Activated effector memory CD4-positive, alpha-beta T cell treated with Interleukin-2 at 50 U/mL for 16 hours (primary cell): Measurements from ENCODE around the gene CREB1.
A peak's percentile ranks its signal among the peaks of the same experiment; 100 is the strongest.
"Not testable (repeated sequence)": the region's sequence is repeated elsewhere in the genome, so short reads cannot be mapped to it uniquely, and the experiment has no call there.

Experiments
- DNase-seq: peaks from one replicate; pipeline ENCODE4 v3.0.0-alpha.2; 2020

Gene CREB1

DNA sequence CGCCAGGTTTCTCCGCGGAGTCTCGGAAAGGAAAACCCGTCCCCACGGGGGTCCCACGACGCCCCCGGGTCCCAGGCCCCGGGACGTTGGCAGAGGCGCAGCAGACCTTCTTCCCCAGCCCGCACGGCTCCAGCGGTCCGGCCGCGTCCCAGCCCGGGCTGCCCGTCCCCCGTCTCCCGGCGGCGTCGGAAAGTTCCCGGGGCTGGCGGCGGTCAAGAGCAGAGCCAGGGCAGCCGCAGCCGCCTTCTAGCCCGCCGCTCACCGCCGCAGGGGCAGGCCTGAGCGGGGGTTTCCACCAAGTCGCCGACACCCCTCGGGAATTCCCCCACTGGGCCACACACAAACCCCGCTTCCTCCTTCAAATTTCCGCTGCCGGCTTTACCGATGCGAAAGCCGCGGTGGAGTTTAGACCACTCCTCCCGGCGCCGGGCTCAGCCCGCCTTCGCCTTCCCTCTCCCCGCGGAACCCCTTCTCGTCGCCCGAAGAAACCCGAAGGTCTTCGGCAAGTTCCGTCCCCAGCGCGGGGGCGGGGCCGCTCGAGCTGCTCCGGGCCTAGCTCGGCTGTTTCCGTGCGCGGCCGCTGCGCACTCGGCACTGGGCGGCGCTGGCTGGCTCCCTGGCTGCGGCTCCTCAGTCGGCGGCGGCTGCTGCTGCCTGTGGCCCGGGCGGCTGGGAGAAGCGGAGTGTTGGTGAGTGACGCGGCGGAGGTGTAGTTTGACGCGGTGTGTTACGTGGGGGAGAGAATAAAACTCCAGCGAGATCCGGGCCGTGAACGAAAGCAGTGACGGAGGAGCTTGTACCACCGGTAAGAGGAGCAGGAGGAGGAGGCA is at the start of gene CREB1:
CREB1 (plus strand) TSS at position 633 of the 830 bp plus-strand sequence. CDS start 25,674 bp downstream, outside the sequence.
- DNase-seq: peak; percentile 100

DNA sequence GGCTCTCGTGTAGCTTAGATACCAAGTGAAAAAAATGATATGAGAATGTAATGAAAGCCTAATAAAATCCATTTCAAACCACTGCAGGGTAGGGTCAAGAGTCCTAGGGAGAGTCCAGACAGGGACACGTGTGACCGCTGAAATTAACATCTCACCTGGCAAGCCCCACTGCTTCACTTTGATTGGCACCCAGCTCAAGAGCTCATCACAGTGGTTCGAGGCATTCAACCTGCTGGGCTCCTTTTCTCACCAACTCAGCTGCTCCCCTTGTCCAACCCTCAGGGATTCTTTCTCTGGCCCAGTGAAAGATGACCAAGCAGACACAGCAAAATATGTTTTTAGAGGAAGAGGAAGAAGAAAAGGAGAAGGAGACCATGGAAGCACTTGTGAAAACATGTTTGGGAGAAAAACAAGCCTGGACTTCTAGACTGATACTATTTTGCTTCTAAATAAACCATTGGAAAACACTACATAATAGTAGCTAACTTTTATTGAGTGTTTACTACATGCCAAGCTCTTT is 49.2 kb upstream of the CREB1 start:
- DNase-seq: no peak

DNA sequence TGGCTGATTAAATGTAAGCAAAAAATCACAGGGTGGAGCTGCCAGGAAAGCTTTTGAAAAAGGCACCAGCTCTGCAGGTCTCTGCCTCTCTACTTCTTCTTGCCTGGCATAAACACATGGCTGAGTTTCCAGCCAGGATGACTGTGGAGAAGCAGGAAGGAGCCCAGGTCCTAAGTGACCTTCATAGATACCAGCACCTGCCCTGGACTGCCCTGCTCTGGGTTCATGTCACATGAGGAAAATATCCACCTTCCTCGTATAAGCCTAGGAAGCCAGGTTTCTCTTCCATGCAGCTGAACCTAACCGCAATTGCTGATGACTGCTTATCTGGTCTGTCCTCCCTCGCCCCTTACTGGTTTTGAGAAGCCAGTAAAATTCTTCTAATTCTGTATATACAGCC is 47.8 kb upstream of the CREB1 start:
- DNase-seq: no peak

DNA sequence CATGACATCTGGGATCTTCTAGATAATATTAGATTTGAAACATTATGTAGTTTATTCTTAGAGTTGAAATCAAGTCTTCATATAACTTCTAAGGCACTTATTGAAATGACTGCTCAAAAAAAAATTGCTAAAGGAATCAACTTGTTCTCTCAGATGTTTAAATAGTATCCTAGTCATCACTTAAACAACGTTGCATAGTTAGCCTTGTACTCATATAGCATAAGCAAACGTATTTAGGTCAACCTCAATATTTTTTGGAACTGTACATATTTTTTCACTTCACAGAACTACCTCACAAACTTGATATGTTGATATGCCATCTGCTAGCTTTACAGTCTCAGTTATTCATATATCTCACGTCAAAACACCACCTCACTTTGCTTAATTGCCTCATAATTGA is 47.1 kb upstream of the CREB1 start:
- DNase-seq: no peak

DNA sequence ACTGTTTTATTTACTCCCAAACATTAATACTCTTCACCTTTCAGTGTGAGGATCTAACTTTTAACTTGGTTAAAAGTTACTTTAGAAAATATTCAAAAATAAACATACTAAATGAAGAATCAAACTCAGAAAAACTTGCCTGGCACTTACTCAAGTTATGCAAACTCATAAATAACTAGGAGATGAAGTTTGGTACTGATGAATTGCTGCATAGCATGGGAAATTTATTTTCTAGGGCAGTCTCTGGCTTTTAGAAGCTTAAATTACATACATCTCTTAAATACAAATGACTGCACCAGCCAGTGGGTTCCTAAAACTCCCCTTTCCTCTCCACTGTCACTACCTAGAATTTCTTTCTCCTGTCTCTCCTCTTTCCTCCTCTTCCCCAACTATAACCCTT is 46.7 kb upstream of the CREB1 start:
- DNase-seq: no peak

DNA sequence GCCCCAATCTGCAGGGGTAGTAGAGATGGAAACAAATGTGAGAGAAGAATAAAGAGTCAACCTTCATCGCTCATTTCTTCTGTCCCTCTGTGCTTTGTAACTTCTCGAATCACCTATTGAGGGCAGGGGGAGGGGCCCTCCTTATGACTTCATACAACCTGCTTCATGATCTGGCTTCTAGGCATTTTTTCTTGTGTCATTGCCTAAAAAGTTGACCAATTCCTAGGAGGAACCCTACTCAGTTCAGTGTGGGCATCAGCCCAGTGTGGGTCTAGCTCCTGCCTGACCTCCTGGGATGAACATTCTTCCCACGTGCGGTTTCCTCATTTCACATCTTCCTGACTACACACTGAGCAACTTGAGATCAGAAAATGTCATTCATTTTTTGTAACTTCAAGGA is 46.3 kb upstream of the CREB1 start:
- no peak for DNase-seq

DNA sequence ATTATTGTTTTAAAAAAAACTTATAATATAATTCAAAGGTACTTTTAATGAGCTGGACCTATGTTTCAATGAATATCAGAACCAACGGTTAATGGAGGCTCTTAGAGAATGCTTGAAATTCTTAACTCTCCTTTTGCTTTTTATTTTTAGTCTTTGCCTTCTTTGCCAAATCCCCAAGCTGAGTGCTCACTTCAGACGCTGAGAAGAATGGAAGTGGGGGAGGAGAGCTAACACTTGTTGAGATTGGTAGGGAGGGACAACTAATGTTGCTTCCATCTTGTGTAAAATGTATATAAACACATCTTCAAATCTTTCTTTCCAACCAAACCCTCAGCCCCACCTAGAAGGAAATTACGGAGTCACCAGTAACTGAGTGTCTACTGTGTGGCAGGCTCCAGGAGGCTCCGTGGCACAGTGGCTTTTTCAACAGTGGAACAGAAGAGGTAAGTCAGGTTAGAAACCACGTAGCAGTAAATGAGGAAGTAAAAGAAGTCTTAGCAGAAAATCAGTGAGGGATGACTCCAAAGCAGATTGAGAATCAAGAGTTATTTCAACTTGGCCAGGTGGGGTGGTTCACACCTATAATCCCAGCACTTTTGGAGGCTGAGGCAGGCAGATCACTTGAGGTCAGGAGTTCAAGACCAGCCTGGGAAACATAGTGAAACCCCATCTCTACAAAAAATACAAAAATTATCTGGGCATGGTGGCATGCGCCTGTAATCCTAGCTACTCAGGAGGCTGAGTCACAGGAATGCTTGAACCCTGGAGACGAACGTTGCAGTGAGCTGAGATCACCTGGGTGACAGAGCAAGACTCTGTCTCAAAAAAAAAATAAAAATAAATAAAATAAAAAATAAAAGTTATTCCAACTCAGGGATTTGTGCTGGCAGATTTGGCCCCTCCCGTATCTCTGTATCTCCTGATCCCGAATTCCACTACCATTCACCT is 45.0 kb upstream of the CREB1 start:
- no peak for DNase-seq

DNA sequence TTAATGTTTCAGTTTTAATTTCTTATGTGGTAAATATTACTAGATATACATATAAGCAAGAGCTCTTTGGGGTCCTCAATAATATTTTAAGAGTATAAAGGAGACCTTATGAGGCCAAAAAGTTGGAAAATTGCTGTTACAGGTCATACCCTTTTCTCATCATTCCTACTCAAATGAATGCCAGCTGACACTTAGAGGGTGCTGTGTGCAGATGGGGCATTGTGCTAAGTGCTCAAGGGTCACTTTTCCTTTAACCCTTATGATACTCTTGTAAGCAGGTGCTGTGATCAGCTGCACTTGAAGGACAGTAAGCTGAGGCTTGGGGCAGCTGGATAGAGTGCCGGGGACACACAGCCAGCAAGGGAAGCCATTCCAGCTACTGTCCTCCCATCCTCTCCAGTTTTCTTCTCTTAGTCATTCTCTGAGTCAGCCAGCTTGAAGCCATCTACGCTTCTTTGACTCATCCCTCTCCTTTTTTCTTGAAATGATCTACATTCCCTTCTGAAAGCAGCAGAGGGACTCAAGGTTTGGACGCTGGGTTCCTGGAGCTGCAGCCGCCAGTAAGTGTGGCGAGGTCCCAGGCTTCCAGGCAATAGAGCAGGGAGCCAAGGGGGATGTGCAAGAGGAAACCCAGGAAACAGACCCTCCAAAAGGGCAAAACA is 42.0 kb upstream of the CREB1 start:
- DNase-seq: no peak

DNA sequence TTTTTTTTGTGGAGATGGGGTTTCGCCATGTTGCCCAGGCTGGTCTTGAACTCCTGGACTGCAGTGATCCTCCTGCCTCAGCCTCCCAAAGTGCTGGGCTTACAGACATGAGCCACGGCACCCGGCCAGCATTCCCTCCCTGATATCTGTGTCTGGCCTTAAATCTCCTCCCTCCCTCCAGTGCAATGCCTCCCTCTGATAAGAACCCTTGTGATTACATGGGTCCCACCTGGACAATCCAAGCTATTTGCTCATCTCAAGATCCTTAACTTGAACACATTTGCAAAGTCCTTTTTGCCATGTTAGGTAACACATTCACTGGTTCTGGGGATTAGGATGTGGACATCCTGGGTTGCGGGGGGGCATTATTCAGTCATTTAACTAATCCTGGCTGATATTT is 40.5 kb upstream of the CREB1 start:
- no peak for DNase-seq

DNA sequence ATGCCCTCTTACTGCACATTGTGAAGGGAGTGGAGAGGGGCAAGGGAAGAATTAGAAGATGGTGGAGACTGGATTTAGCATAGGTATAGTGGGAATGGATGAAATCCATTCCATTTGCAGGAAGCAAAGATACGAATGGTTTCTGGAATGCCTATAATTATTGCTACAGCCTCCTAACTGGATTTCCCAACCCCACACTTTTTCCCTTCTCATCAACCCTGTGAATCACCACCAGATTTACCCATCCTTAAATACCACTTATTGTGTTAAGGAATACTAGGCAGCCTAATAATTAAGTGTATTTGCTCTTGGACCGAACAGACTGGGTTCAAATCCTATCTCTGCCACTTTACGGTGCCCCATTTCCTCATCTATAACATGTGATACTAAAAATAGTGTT is 39.3 kb upstream of the CREB1 start:
- no peak for DNase-seq

DNA sequence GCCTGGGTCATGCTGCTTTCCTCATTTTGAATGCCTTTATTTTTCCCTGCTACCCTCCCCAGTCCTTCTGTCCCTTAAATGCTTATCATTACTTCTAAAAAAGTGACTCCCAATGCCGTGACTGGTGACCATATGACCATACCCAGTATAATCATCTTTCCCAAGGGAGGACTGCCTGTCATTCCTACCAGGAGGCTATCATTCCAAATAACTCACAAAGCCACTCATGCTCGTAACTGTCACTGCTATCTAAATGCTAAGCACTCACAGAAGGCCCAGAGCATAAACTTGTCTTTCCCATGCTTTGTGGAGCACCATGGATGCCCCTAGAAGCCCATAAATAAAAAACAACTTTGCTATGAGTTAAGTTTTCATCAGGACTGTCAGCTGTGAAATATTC is 38.7 kb upstream of the CREB1 start:
- no peak for DNase-seq

DNA sequence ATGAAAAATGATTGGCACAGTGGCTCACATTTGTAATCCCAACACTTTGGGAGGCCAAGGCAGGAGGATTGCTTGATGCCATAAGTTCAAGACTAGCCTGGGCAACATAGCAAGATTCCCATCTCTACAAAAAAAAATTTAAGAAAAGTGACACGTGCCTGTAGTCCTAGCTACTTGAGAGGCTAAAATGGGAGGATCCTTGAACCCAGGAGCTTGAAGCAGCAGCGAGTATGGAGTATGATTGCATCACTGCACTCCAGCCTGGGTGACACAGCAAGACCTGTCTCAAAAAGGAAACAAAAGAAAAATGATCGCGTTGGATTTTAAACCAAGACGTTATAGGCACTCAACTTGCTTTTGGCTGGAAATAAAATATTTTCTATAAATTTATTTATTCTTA is 37.8 kb upstream of the CREB1 start:
- DNase-seq: no peak

DNA sequence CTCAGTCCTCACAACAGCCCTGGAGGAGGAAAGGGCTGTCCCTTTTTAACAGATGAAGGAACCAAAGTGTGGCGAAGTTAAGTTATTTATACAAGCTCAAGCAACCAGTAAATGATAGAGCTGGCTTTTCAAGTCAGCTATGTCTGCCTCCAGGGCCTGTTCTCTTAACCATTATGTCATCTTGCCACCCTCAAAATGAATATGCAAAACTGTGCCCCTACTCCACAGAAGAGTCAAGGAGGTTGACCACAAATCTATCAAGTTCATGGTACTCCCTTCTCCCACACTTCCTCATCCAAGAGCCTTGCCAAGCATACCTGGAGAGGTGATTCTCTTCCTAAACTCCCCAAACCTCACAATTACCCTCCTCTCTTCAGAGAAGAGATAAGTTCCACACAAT is 37.3 kb upstream of the CREB1 start:
- no peak for DNase-seq

DNA sequence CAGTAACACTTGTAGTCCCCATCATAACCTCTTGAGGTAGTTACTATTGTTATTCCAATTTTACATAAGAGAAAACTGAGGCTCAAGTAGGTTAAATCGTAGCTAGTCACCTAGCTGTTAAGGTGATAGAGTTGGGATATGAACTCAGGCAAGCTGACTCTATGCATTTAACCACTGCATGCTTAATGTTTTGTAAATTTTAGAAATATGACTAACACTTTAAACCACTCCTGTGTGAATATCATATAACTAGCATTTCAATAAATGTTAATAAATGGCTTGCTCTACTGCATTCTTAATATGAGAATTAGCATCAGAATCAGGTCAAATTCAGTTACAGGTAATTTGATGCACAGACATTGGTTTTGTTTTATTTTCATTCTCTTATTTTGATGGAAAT is 35.6 kb upstream of the CREB1 start:
- DNase-seq: no peak

DNA sequence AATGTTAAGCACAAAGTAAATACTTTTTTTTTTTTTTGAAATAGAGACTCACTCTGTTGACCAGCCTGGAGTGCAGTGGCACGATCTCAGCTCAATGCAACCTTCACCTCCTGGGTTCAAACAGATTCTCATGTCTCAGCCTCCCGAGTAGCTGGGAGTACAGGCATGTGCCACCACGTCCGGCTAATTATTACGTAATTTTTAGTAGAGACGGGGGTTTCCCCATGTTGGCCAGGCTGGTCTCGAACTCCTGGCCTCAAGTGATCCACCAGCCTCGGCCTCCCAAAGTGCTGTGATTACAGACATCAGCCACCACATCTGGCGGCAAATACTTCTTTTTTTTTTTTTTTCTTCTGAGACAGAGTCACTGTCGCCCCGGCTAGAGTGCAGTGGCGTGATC is 32.8 kb upstream of the CREB1 start:
- not testable (repeated sequence) for DNase-seq

DNA sequence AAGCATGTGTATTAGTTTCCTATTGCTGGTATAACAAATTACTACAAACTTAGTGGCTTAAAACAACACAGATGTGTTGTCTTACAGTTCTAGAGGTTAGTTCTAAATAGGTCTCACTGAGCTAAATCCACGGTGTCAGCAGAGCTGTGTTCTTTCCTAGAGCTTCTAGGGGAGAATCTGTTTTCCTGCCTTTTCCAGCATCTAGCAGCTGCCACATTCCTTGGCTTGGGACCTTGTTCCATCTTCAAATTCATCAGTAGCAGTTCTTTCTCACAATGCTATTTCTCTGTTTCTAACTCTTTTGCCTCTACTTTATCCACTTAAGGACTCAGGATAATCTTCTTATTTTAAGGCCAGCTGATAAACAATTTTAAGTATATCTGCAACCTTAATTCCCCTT is 32.2 kb upstream of the CREB1 start:
- no peak for DNase-seq

DNA sequence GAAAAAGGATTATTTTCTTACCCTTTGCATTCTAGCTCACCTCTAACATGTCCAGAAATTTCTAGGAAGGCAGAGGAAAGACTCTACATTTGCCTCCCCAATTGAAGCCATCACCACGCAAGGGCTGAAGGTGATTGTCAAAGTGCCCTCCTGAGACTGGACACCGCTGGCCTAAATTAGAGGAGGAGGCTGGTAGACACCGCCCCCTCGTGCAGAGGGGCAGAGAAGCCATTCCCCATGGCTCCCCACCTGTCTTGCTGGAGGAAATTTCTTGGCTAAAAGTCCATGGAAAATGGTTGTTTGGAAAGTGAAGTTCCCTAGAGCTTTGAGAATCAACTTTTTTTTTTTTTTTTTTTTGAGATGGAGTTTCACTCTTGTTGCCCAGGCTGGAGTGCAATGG is 31.3 kb upstream of the CREB1 start:
- no peak for DNase-seq

DNA sequence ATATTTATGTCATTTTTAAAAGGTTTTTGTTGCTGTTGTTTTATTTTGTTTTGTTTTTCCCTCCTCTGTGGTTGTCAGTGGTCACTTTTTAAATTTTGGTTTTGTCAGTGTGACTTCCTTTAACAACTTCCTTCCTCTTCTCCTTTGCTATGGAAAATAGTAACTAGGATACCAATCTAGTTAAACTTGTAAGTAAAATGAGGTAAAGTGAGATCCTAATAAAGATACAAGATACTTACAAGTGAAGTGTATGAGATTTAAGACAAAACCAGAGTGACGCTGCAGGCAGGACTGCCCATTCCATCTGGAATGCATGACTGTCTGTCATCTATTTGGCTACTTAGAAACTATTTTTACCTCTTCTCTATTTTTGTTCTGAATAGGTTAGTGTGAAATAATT is 30.6 kb upstream of the CREB1 start:
- DNase-seq: no peak

DNA sequence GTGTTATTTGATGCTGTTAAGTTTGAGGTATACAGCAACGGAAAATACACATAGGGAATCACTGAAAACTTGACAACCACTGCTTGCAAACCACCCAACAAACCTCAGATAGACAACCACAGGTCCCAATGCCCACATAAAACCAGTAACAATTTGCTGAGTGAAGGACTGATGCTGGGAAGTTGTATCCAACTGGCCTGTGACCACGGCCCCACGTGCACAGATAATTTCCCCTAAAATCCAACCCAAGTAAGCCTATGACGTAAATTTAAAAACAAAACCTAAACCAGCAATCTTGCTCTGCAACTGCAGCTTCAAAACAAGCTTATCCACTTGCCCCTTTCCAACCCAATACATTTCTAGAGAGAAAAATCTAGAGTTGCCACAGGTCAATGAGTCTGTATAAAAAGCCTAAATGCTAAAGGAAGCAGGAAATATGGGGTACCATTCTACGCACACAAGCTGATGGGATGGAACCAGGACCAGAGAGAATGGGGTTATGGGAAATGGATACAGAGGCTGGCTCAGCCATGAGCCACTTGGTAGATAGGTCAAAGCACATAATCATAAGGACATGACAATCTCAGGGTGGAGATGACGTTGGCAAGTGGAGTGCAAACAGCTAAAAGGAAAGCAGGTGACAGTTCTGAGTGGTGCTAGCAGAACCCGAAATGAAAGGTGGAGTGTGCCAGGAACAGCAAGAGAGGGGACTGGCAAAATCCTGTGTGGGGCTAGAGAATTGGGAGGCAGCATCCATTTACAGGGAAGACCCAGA is 27.8 kb upstream of the CREB1 start:
- no peak for DNase-seq

DNA sequence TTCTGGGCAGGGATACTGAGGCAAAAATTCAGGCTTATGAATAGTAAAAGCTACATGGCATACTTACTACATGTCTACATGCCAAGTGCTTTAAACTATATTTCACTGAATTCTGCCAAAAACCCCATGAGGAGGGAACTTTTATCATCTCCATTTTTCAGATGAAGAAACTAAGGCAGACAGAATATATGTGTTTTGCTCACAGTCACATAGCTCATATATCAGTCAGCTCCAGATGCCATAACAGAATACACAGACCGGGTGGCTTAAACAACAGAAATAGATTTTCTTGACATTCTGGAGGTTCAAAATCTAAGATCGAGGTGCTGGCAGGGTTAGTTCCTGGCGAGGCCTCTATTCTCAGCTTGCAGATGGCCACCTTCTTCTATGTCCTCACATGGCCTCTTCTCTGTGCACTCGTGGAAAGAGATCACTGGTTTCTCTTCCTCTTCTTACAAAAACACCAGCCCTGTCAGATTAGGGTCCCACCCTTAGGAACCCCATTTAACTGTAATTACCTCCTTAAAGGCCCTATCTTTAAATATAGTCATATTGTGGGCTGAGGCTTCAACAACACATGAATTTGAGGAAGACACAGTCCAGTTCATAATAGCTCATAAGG is 27.1 kb upstream of the CREB1 start:
- DNase-seq: no peak

DNA sequence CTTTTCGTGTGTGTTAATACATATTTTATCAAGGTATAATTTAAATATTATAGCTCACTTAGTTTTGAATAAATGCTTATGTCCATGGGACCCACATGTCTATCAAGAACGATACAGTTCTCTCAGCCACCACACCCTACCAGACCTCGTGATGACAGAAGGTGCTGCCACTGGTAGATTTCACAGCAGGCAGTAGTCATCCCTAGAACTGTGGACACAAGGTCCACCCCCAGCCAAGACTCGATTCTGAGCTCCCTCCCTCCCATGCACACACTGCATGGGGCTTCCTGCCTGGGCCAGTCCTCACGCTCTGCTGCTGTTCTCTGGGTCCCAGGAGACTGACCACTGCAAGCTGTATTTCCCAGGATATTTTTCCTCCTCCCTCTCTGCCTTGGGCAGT is 26.5 kb upstream of the CREB1 start:
- DNase-seq: no peak
